GM18499 (cell line): ENCODE results near the gene VWA5A.
A peak's percentile ranks its signal among the peaks of the same experiment; 100 is the strongest.

ENCODE experiments used
- ATAC-seq: cut with Tn5 transposase; IDR thresholded peaks from one replicate; pipeline ENCODE4 v1.9.1; 2021; ENCODE audit warnings: moderate number of reproducible peaks; ENCODE audit not compliant: insufficient read depth, unreplicated experiment

The VWA5A gene, protein sequence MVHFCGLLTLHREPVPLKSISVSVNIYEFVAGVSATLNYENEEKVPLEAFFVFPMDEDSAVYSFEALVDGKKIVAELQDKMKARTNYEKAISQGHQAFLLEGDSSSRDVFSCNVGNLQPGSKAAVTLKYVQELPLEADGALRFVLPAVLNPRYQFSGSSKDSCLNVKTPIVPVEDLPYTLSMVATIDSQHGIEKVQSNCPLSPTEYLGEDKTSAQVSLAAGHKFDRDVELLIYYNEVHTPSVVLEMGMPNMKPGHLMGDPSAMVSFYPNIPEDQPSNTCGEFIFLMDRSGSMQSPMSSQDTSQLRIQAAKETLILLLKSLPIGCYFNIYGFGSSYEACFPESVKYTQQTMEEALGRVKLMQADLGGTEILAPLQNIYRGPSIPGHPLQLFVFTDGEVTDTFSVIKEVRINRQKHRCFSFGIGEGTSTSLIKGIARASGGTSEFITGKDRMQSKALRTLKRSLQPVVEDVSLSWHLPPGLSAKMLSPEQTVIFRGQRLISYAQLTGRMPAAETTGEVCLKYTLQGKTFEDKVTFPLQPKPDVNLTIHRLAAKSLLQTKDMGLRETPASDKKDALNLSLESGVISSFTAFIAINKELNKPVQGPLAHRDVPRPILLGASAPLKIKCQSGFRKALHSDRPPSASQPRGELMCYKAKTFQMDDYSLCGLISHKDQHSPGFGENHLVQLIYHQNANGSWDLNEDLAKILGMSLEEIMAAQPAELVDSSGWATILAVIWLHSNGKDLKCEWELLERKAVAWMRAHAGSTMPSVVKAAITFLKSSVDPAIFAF

DNA sequence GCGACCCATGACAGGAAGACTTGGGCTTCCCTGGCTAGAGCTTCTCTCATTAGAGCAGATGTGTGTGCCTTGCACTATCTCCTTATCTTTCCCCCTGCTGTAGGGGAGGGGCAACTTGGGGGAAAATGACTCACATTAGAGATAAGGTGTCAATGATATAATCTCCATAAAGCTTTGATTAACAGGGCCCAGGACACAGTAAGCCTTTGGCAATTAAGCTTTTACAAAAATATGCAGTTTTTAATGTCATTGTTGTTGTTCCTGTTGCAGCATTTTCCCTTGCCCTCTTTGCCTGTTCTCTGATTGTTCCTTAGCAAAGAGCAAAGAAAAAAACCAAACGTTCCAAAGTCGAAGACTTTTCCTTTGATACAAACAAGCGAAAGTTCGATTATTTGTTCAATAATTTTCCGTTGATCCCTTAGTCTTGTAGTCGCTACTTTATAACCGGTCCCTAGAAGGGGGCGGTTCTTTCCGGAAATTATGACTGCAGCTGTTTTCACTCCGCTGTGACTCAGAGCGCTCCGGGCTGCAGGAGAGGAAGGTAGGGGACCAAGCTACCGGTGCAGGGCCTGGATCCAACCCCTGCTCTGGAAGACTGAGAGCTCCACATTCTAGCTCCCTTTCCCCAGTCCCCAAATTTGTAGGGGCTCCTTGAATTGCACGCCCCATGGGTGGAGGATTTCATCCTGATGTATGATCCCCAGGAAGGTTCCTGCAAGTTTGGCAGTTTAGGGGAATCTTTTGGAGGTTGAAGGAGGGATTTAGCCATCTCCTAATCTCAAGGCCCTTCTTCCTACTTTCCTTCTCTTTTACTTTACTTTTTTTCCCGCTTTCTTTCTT lies at the start of gene VWA5A:
TSS of gene VWA5A (plus strand) at position 509 of the 840 bp plus-strand sequence. CDS start 2,062 bp downstream, outside the sequence.
- ATAC-seq, result peak; percentile 93

DNA sequence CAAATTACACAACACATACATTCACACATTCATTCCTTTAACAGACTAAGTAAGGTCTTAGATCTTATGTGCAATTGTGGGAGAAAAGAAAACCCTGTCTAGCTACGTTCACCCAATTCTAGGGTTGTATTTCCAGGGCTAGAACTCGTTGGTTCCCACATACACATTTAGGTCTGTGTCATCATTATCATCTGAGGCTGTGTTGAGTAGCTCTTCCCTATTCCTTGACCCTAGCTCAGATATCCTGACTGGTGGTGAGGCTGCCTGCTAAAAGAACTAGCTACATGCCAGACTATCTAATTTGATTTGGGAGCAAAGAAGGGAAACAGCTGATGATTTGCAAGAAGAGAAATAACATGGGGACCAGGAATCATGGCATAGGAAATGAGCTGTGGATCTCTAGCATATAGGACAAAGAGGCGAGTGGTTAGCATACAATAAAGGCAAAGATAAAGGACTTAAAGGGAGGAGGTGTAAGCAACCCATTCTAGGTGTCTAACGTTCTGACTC lies 46.6 kb upstream of the VWA5A start:
- ATAC-seq, result no peak

DNA sequence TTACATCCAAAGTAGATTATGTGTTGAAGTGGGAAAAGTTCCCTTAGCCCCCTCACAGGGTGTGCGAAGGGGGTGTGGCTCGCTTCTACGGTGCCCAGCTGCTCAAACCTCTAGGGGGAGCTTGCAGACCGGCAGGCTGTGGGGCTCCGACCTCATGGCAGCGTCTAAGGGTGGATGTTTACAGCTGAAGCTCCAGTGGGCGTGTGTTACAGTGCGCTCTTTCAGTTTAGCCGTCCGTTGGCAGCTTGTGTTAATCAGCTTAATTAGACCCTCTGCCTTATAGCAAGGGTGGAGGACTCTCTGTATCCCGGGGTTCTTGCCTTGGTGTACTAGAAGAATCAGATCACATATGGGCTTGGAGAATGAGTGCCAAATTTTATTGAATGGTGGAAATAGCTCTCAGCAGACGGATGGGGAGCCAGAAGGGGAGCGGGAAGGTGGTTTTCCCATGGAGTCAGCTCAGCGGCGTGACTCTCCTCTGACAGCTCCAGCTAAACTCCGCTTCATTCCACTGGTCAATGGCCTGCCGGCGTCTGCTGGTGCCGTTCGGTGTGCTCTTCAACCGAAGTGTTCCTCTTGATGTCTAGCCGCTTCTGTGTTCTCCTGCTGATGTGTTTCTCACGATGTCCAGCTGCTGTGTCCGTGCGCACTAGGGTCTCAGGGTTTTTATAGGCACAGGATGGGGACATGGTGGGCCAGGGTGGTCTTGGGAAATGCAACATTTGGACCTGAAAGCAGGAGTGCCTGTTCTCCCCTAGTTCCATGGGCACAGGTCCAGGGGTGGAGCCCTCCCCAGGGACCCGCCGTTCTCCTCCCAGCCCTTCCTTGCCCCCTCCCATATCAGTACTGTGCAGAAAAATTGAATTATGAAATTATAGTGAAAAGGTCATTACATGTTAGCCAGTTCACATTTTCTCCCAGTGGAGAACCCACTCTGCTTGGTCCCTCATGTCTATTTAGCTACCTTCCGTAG lies 45.5 kb upstream of the VWA5A start:
- no peak for ATAC-seq

DNA sequence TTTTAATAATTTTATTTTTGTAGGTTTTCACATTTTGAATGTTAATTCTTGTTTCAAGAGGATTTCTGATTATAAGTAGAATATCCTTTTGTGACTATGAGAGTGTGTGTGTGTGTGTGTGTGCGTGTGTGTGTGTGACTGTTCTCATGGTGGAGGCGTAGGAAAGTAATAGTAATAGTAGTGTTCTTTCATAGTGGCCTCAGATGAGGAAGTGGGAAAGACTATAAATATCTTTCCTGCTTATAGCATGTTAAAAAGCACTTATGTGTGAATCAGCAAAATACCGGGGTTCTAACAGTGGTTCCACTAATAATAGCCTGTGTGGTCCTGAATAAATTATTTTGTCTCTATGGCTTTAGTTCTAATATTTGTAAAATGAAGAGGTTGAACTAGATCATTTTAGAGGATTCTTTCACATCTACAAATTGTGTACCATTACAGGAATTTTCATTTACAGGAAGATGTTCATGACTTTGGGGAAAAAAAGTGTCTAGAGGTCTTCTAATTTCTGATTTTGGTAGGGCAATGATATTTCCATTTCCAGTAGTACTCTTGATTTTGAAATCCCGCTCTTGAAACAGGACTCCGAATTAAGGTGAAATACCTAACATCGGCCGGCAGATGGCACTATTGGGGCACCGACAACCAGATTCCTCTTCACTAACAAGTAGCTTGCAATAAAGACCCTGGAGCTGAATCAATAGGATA lies 44.2 kb upstream of the VWA5A start:
- peak; percentile 90 for ATAC-seq

DNA sequence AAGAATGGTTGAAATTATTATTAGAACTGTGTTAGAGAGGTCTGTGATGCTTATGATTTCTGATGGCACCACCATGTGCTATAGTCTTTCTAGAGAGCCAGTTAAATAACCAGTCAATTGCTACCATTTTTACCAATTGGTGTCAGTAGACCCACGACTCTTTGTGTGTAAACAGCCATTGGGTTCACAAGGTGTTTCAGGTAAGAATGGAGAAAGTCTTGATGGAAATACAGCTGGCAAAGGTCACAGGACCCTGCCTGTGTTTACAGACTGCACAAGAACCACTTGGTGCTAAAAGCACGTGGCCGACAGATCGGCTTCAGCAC lies 43.7 kb upstream of the VWA5A start:
- ATAC-seq, result no peak

DNA sequence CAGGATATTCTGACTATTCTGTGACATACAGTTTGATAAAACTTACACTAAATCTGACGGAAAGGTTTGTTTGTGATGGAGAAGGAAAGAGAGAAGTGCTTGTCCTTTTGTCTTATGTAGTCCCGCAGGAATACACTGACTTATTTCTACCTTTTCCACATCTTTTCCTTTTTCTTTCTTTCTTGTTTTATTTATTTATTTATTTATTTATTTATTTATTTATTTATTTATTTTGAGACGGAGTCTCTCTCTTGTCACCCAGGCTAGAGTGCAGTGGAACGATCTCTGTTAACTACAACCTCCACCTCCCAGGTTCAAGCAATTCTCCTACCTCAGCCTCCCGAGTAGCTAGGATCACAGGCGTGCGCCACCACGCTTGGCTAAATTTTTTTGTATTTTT lies 43.1 kb upstream of the VWA5A start:
- no peak for ATAC-seq

DNA sequence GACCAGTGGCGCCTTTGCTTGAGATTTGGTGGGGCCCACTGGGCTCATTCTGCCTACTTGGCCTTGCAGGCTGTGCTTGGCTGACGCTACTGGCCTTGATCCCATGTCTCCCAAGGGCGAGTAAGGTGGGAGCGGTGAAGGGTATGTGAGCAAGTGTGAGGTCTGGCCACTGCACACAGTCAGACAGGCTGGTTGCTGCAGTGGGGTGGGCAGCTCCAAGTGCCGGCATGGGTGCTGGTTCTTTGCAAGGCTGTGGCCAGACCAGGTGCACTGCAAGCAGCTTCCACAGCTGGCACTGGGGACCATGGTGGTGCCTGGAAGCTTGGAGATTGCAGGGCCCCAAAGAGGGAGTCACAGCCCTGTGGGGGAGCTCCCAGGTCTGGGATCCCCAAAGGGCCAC lies 40.7 kb upstream of the VWA5A start:
- ATAC-seq, result no peak

DNA sequence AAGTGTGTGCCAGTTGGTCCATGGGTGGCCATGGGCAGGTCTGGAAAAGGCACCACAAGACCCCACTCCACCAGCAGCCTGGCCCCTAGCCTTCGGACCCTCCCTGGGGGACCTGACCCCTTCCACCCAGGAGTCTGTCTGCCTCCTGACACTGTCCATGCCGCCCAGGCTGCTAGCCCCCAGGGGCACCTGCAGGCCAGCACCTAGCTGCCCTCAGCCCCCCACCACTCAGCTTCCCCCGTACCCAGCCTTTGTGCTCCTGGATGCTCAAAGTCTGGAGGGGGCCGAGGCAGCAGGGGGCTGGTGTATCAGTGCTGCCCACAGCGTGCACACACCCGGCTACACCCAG lies 39.8 kb upstream of the VWA5A start:
- ATAC-seq, result no peak

DNA sequence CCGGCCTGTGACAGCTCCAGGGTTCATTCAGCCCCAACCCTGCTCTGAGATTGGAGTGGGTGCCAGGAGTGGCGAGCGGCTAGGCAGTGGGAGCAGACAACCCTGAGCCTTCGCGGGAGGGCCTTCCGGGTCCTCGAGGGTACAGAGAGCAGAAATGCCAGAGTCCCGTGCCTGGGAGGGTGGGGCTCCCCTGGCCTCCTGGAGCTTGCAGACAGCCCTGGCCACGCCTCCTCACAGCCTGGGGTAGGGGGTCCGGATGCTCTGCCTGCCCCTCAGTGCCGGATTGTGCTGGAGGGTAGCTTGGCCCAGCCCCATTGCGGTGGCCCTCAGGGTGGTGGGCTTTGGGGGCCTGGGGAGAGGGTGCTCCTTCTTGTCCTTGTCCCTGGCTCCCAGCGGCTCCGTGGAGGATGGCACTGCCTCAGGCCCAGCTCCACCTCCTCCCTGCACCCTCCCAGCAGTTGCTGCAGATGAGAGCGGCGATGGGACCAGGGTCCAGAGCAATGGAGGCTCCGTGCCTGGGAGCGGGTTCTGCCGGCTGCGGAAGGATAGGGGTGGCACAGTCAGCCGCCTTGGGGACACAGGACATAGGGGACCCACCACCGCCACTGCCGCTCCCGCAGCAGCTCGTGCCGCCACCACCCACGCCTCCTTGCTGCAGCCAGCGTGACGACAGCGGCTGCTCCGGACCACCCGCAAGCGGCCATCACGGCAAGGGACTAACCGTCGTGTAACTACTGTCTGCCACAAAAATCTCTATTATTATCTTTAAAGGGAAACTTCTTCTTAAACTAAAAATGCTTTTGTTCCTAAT lies 39.2 kb upstream of the VWA5A start:
- ATAC-seq, result no peak

DNA sequence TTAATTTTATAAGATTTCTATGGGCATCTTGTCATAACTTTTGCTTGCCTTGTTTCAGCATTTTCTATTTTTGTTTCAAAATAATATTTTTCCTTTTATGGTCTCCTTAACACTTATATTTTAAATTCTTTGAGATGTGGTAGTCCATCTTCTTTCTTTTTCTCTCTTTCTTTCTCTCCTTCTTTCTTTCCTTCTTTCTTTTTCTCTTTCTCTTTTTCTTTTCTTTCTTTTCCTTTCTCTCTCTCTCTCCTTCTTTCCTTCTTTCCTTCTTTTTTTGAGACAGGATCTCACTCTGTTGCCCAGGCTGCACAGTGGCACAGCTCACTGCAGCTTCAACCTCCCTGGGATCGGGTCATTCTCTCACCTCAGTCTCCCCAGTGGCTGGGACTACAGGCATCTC lies 38.0 kb upstream of the VWA5A start:
- ATAC-seq, result no peak

DNA sequence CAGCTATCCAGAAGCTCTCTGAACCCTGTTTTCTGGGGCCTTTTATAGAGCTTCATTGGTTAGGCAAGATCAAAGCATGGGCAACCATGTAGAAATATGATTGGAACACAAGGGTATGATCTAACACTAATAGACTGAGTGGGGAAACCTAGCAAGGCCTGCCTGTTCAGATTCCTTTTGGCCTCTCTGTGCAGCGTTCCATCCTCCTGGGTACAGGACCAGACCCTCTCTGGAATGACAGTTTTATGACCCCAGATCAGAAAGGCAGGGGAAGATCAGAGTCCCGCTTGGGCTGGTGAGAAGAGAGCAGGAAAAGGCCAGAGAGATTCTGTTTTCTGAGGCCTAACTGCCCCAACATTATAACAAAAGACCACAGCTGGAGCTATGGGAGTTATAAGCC lies 36.7 kb upstream of the VWA5A start:
- ATAC-seq, result no peak

DNA sequence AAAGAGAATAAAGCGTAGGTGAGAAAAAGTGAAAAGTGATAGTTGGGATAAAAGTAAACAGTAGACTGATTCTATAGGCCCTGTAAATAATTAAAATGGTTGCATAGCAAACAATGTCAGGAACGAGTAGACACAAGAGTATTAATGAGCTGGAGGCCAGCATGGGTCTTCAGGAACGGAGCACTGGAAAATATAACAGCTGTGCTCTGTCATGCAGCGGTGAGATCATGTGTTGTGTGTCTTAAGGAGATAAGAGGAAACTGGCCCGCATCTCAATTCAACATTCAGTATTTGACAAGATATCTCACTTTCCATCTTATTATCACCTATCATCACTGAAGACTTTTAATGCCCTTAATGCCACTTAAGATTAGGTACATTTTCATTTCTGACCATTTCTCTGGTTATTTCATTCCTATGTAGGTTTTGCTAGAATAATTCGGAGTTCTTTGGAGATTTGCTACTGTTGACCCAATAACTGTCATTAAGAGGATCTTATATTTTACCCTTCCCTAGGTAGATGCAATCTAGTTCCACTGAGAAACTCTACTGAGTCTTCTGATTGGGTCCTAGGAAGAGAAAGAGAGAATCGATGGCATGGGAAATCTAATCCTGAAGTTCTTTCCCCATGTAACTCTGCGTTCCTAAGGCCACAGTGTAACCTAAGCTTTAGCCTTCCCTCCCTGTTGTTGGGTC lies 35.5 kb upstream of the VWA5A start:
- ATAC-seq, result no peak

DNA sequence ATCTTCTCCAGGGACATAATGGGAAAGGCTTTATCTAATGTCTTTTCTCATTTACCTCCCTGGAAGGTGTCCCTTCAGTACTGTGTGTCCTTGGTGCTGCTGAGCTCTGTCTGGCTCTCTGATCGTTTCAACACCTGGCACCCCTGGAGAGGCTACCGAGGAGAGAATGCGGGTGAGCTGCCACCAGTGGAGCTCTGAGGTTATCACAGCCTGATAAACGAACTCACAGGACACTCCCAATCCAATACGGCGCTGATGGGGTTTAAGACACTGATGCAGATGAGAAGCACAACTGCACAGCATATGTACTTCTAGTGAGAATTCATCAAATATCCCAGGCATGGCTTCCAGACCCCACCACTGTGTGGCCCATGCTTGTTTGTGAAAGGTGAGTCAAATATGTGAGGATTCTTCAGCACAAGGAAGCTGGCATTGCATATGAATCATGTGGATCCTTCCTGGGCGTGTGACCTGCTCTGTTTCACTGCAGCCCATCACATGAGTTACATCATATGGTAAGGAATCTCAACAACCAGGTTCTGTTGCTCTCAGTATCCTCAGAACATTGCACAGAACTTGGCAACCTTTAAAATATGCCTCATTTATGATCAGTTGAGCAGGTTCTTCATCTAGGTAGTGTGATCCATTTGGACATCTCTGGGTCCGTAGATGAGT lies 34.8 kb upstream of the VWA5A start:
- ATAC-seq, result no peak

DNA sequence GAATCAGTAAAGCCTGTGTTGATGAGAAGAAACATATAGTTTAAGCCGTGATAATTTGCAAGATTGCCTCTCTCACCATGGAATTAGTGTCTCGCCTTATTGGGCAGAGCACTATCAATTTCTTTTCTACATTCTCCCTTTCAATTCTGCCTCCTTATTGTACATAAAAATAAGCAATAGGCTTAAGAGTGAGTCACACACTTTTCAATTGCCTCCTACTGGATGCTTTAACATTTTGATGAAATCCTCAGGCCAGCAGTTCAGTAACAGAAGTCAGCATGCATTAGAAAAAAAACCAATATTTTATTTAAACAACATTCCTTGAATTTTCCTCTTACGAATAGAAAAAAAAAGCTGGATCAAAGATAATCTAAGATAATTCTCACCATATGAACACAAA lies 33.8 kb upstream of the VWA5A start:
- ATAC-seq, result no peak

DNA sequence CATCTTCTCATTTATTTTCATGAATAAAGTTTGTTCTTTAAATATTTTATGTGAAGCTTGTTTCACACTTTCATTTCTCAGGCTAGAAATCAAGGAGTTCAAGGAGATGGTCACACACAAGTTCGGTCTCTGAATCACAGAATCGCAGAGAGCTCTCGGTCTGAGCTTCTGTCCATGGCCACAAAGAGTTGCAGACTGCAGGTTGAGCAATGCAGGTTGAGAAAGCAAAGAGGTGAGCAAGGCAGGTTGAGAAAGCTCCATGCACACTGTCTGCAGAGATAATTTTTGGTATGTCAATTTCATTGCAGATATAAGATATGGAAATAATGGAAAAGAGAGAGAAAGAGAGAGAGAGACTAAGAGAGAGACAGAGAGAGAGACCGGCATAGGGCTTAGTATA lies 32.9 kb upstream of the VWA5A start:
- no peak for ATAC-seq

DNA sequence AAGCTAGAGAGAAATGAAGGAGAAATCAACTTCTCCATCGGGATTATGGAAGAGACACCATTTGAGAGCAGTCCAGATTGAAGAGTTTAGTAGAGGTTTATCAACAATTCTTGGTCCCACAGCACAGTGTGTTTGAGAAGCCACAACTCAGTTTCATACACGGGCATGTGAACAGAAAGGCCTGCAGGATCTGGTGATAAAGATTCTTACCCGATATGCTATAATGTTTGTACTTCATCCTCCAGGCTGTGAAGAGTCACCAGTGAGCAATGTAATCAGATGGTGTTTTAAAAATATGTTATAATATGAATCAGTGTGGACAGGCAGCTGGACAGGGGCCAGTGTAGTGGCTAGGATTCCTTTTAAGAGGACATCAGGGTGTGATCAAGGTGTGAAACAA lies 29.7 kb upstream of the VWA5A start:
- ATAC-seq, result no peak
